ENCODE results near the gene ITGA1. TPM values are rescaled to one million over a fixed set of nuclear protein-coding genes. Genes with fewer than 3 reads are reported as not detected.
"Not testable (repeated sequence)": the region's sequence is repeated elsewhere in the genome, so short reads cannot be mapped to it uniquely, and the experiment has no call there.

Gene ITGA1
- total RNA-seq, 4 donors from 2014 or later: 2.4 to 10.7 (median 5.4) TPM

DNA sequence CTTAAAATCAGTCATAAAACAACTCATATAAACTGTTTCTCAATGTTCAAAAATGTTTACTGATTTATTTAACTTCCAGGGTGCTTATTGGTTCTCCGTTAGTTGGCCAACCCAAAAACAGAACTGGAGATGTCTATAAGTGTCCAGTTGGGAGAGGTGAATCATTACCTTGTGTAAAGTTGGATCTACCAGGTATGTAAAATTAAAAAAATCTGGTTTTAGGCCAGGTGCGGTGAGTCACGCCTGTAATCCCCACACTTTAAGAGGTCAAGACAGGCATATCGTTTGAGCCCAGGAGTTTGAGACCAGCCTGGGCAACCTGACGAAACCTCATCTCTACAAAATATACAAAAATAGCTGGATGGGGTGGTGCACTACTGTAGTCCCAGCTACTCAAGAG, 73.7 kb downstream of the ITGA1 start:
- WGBS, 2 donors: 83 to 89% methylated on average over 5 of the region's 5 CpGs
- DNase-seq (ENCODE audit: low spot score in 2 of 2): no peak
- TF ChIP-seq POLR2A (IDR thresholded peaks at IDR 0.05): no peak
- TF ChIP-seq, protein P1, sequence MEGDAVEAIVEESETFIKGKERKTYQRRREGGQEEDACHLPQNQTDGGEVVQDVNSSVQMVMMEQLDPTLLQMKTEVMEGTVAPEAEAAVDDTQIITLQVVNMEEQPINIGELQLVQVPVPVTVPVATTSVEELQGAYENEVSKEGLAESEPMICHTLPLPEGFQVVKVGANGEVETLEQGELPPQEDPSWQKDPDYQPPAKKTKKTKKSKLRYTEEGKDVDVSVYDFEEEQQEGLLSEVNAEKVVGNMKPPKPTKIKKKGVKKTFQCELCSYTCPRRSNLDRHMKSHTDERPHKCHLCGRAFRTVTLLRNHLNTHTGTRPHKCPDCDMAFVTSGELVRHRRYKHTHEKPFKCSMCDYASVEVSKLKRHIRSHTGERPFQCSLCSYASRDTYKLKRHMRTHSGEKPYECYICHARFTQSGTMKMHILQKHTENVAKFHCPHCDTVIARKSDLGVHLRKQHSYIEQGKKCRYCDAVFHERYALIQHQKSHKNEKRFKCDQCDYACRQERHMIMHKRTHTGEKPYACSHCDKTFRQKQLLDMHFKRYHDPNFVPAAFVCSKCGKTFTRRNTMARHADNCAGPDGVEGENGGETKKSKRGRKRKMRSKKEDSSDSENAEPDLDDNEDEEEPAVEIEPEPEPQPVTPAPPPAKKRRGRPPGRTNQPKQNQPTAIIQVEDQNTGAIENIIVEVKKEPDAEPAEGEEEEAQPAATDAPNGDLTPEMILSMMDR (IDR thresholded peaks at IDR 0.05): no peak
- intact Hi-C loops (cut with DNase I; ENCODE audit: low total_unique reads): no loop called here
- no peak overlapping the region for H3K4me3 ChIP-seq (ENCODE audit: low read depth, poor library complexity, severe bottlenecking)

DNA sequence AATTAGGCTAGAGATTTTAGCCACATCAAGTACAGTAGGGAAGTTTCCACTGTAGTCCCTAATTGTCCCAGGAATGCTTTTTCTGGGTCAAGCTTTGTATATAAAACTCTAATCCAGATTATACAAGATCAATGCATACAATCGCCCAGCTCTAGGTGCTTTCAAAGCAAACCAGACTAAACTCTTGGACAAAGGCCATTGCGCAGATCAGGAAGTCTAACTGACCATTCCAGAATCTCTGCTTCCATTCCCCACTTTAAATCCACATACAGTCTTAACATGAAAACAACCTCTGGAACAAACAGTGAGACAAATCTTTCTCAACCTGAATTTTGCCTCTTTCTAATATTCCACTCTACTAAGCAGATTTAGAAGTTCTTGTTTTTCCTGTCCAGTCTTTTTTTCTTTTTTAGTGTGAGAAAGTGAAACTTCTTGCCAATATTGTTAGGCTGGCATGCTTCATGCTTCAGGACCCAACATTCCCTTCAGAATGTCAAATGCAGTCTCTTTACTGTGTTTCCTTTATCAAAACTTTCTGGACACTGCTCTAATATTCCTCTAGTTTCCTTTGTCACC, 76.1 kb downstream of the ITGA1 start:
- no peak for TF ChIP-seq POLR2A (IDR thresholded peaks at IDR 0.05)
- TF ChIP-seq, protein P1 (IDR thresholded peaks at IDR 0.05): no peak
- 67 to 69% methylated on average over 2 of the region's 2 CpGs for WGBS, 2 donors
- no peak overlapping the region for H3K4me3 ChIP-seq (ENCODE audit: low read depth, poor library complexity, severe bottlenecking)
- intact Hi-C loops (cut with DNase I; ENCODE audit: low total_unique reads): no loop called here
- no peak for DNase-seq (ENCODE audit: low spot score in 2 of 2)

DNA sequence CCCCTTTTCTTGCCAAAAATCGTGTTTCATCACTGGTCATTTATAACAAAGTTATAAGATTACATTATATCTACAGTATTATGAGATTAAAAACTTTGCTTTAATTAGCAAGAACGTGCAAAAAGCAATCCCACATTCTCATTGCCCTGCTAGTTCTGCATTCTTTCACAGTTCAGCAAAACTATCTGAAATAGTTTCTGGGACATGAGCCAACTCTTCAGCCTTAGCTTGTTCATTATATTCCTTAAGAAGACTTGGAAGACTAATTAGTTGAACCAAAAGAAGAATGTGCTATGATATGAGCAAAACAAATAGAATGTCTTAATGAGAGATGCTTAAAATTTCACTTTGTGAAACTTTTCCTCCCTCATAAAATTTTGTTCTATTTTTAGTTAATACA, 76.7 kb downstream of the ITGA1 start:
- 6% methylated on average over 2 of the region's 2 CpGs for WGBS, 2 donors
- no peak for DNase-seq (ENCODE audit: low spot score in 2 of 2)
- no peak overlapping the region for H3K4me3 ChIP-seq (ENCODE audit: low read depth, poor library complexity, severe bottlenecking)
- no peak for TF ChIP-seq POLR2A (IDR thresholded peaks at IDR 0.05)
- TF ChIP-seq, protein P1 (IDR thresholded peaks at IDR 0.05): no peak
- intact Hi-C loops (cut with DNase I; ENCODE audit: low total_unique reads): no loop called here

DNA sequence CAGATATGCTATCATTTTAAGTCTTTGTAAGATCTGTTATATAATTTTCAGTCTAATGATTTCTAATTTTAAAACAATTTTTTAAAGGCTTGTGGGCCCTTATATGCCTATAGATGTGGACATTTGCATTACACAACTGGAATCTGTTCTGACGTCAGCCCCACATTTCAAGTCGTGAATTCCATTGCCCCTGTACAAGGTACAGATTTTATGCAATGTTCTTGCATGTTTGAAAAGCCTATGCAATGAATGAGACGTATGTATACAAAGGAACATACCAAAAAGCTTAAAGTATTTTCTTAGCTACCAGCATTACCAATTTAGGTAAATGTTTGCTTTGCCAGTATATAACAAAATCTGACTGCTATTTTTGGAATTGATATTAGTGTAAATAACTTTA, 77.2 kb downstream of the ITGA1 start:
- no peak for DNase-seq (ENCODE audit: low spot score in 2 of 2)
- WGBS, 2 donors: 77 to 81% methylated on average over 3 of the region's 3 CpGs
- H3K4me3 ChIP-seq (ENCODE audit: low read depth, poor library complexity, severe bottlenecking): no peak overlapping the region
- intact Hi-C loops (cut with DNase I; ENCODE audit: low total_unique reads): no loop called here
- TF ChIP-seq, protein P1 (IDR thresholded peaks at IDR 0.05): no peak
- no peak for TF ChIP-seq POLR2A (IDR thresholded peaks at IDR 0.05)

DNA sequence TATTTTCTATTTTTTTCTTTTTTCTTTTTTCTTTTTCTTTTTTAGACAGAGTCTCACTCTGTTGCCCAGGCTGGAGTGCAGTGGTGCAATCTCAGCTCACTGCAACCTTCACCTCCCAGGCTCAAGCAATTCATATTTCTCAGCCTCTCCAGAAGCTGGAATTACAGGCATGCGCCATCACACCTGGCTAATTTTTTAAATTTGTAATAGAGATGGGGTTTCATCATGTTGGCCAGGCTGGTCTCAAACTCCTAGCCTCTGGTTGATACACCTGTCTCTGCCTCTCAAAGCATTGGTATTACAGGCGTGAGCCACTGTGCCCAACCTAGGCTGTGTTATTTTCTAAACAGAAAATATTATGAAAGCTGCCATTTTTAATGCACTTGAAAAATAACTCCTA, 78.3 kb downstream of the ITGA1 start:
- DNase-seq (ENCODE audit: low spot score in 2 of 2); intact Hi-C loops (cut with DNase I; ENCODE audit: low total_unique reads): not testable (repeated sequence)
- 92 to 96% methylated on average over 2 of the region's 2 CpGs for WGBS, 2 donors

DNA sequence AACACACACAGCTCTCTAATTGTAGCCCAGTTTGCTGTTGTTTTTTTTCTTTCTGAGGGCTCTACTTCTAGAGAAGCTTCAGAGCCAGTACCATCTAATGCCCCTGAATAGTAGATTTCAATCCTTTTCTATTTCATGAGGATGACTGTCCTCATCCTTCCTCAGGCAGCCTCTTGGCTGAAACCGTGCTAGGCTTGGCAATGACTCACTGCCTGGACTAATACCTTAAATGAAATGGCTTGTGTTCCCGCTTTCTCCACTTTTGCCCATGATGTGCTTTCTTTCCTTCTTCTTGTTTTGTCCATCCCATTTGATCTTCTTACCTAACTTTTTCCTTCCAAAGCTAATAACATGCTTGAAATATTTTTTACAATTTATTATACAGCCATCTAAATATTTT, 80.1 kb downstream of the ITGA1 start:
- 83 to 91% methylated on average over 2 of the region's 2 CpGs for WGBS, 2 donors
- intact Hi-C loops (cut with DNase I; ENCODE audit: low total_unique reads): no loop called here
- DNase-seq (ENCODE audit: low spot score in 2 of 2): no peak
- TF ChIP-seq, protein P1 (IDR thresholded peaks at IDR 0.05): no peak
- TF ChIP-seq POLR2A (IDR thresholded peaks at IDR 0.05): no peak
- no peak overlapping the region for H3K4me3 ChIP-seq (ENCODE audit: low read depth, poor library complexity, severe bottlenecking)

More for the DNA sequence above, 78.3 kb downstream of the ITGA1 start:
- not testable (repeated sequence) for H3K4me3 ChIP-seq (ENCODE audit: low read depth, poor library complexity, severe bottlenecking)

Data from lower leg skin (tissue), 4 donors.